Measurements from ENCODE around the gene AFG3L2. TPM values are rescaled to one million over a fixed set of nuclear protein-coding genes. Genes with fewer than 3 reads are reported as not detected.

The AFG3L2 gene
- total and polyA plus RNA-seq, 2 of the 8 experiments (the other 6 are each of a cell fraction or from before 2014, with no cell fraction given) = 29.7 to 84.8 TPM

DNA sequence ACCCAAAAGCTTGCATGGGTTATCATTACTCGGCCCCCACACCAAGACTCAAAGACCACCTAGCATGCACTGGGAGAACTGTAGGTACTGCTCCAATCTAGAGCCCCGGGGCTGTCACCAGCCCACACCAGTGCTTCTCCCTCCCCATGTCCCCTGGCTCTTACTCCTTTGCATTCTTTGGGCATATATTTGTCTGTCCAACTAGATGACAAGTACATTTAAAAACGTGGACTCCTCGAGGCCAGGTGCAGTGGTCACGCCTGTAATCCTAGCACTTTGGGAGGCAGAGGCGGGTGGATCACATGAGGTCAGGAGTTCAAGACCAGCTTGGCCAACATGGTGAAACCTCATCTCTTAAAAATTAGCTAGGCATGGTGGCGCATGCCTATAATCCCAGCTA lies 7.8 kb downstream of the AFG3L2 start:
- WGBS, 2 experiments (ENCODE audit: extremely low coverage in 1 of 2, insufficient coverage in 1 of 2, insufficient read length in 1 of 2, insufficient replicate concordance in 2 of 2, low coverage in 1 of 2, low lambda C conversion rate in 2 of 2, missing lambda C conversion rate in 1 of 2) = 94% methylated on average over 7 of the region's 7 CpGs; no CpG with 5 or more reads in 1 of the 2 experiments
- H3K79me1 ChIP-seq (ENCODE audit: low read depth, low read length) = peaks cover 7% of the 10 kb centered on the region
- peaks cover 0 to 2% (median 1%) of the 10 kb centered on the region in 4 experiments; a peak in 3 of 7 replicates for H3K4me1 ChIP-seq (replicated peaks in 1 of 4; ENCODE audit: control insufficient read depth in 3 of 4, insufficient read depth in 4 of 4, low read length in 3 of 4)
- no peak overlapping the region for H3K4me3 ChIP-seq (ENCODE audit: extremely low read depth in 1 of 4, insufficient read depth in 2 of 4, low read depth in 3 of 4, low read length in 4 of 4)
- H2AFZ ChIP-seq (ENCODE audit: low read length) = no peak overlapping the region
- H4K8ac ChIP-seq (ENCODE audit: extremely low read depth, insufficient read depth, low read length) = no peak overlapping the region
- DNase-seq (ENCODE audit: low read depth in 1 of 2, low spot score in 2 of 2) (no peak), FAIRE-seq (no peak)
- no peak overlapping the region for H2BK15ac ChIP-seq (ENCODE audit: low read length)
- CTCF ChIA-PET (ENCODE audit: partially characterized antibody) = interaction anchor here (0.9 kb wide), 1 partner anchor 86 kb away, joined by 3 read pairs; no protein-coding TSS in a partner anchor
- H3K14ac ChIP-seq (ENCODE audit: insufficient read length) = no peak overlapping the region
- peaks cover 14 to 30% (median 20%) of the 10 kb centered on the region in 4 experiments for H3K36me3 ChIP-seq (ENCODE audit: control insufficient read depth in 2 of 4, insufficient read depth in 4 of 4, low read length in 3 of 4)
- H4K91ac ChIP-seq (replicated peaks; ENCODE audit: insufficient read length, low read length) = no peak overlapping the region
- H2BK20ac ChIP-seq (ENCODE audit: low read length) = no peak overlapping the region
- H2AK5ac ChIP-seq (ENCODE audit: low read depth, low read length) = no peak overlapping the region
- no peak overlapping the region for H3K4me2 ChIP-seq (ENCODE audit: insufficient read depth in 1 of 2, low read depth in 2 of 2, low read length in 2 of 2)
- peaks cover 5 to 19% of the 10 kb centered on the region in 2 experiments for H4K20me1 ChIP-seq (replicated peaks in 1 of 2; ENCODE audit: control insufficient read depth in 1 of 2, insufficient read depth in 2 of 2, low read length in 2 of 2)
- POLR2A ChIA-PET (ENCODE audit: partially characterized antibody) = interaction anchor here (2.9 kb wide), 1 partner anchor 8 kb away, joined by 7 read pairs; the partner anchor contains the start of gene AFG3L2
- H3K79me2 ChIP-seq (ENCODE audit: control insufficient read depth in 1 of 2, insufficient read depth in 2 of 2, low read length in 2 of 2) = peaks cover 31 to 68% of the 10 kb centered on the region in 2 experiments
- H3K23ac ChIP-seq (ENCODE audit: insufficient read length) = no peak overlapping the region
- 0 out of 2 replicates have a peak, but pooled peaks cover 1% of the 10 kb centered on the region for H3K23me2 ChIP-seq (ENCODE audit: low read depth, low read length)
- no peak overlapping the region; the same call in 1 of the 2 replicates for H2BK5ac ChIP-seq (ENCODE audit: low read depth, low read length)
- TF ChIP-seq CEBPB (IDR thresholded peaks at IDR 0.05; ENCODE audit: low read depth, low read length) = no peak
- H3K9me3 ChIP-seq (ENCODE audit: insufficient read depth in 2 of 2, low read depth in 1 of 2, low read length in 1 of 2) = no peaks in the 10 kb centered on the region
- no peak overlapping the region for H2BK12ac ChIP-seq (ENCODE audit: low read depth, low read length)
- no peak overlapping the region for H3K27ac ChIP-seq (ENCODE audit: low read depth, low read length)
- H3K56ac ChIP-seq (replicated peaks; ENCODE audit: insufficient read length, low read depth, low read length) = no peak overlapping the region
- no peak overlapping the region for H2BK120ac ChIP-seq (replicated peaks; ENCODE audit: low read depth, low read length)
- H3K4ac ChIP-seq (replicated peaks; ENCODE audit: insufficient read length, low read depth, low read length) = no peak overlapping the region
- no peaks in the 10 kb centered on the region for H3K27me3 ChIP-seq (replicated peaks in 1 of 4; ENCODE audit: control insufficient read depth in 3 of 4, extremely low read depth in 1 of 4, insufficient read depth in 3 of 4, low read length in 3 of 4)
- H3K18ac ChIP-seq (ENCODE audit: extremely low read depth, low read length) = no peak overlapping the region
- H4K5ac ChIP-seq (ENCODE audit: insufficient read length, low read depth, low read length) = no peak overlapping the region
- H3K9ac ChIP-seq (replicated peaks in 1 of 4; ENCODE audit: extremely low read depth in 1 of 4, low read depth in 3 of 4, low read length in 3 of 4) = no peak overlapping the region

All from H1 (cell line).